ENCODE data around the gene SLC26A9.

Gene SLC26A9

GRCh38 chr1:205923651-205924459 lies 19.4 kb downstream of the SLC26A9 start:
- no peak overlapping the region for H3K27ac ChIP-seq
- TF ChIP-seq CTCF (IDR thresholded peaks at IDR 0.05) = no peak
- no peaks in the 10 kb centered on the region for H3K36me3 ChIP-seq (ENCODE audit: control insufficient read depth, insufficient read depth, low read length)
- H3K9ac ChIP-seq = no peak overlapping the region
- no peak overlapping the region for H2AFZ ChIP-seq
- H3K4me2 ChIP-seq (ENCODE audit: low read length) = no peak overlapping the region
- no peak overlapping the region for H3K4me3 ChIP-seq (ENCODE audit: low read depth, low read length)
- H3K27me3 ChIP-seq (ENCODE audit: control insufficient read depth, insufficient read depth, low read length) = no peaks in the 10 kb centered on the region
- no peaks in the 10 kb centered on the region for H3K9me3 ChIP-seq (ENCODE audit: control insufficient read depth, low read length)
- no peaks in the 10 kb centered on the region for H3K4me1 ChIP-seq
- H3K79me2 ChIP-seq = no peaks in the 10 kb centered on the region

DNA sequence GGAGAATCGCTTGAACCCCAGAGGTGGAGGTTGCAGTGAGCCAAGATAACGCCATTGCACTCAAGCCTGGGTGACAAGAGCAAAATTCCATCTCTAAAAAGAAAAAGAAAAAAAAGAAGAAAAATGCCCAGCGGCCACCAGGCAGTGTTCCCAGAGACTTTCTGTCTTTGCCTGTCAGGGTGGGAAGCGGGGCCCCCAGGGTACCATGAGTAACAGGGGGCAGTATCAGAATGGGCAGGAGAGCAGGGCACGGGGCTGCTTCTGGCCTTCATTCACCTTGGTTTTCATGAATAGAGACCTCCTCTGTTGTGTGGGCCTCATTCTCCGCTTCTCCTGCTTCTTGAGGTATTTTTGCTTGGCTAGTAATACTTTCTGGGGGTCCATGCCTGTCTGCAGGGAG lies 20.4 kb downstream of the SLC26A9 start:
- H3K36me3 ChIP-seq (ENCODE audit: control insufficient read depth, insufficient read depth, low read length) = no peaks in the 10 kb centered on the region
- TF ChIP-seq CTCF (IDR thresholded peaks at IDR 0.05) = no peak
- no peaks in the 10 kb centered on the region for H3K4me1 ChIP-seq
- no peak overlapping the region for H3K4me2 ChIP-seq (ENCODE audit: low read length)
- no peak overlapping the region for H3K9ac ChIP-seq
- H3K79me2 ChIP-seq = no peaks in the 10 kb centered on the region
- H3K9me3 ChIP-seq (ENCODE audit: control insufficient read depth, low read length) = no peaks in the 10 kb centered on the region
- H3K27ac ChIP-seq = no peak overlapping the region
- no peak overlapping the region for H2AFZ ChIP-seq
- no peaks in the 10 kb centered on the region for H3K27me3 ChIP-seq (ENCODE audit: control insufficient read depth, insufficient read depth, low read length)
- no peak overlapping the region for H3K4me3 ChIP-seq (ENCODE audit: low read depth, low read length)

GRCh38 chr1:205922314-205922713 lies 20.9 kb downstream of the SLC26A9 start:
- H3K36me3 ChIP-seq (ENCODE audit: control insufficient read depth, insufficient read depth, low read length) = no peaks in the 10 kb centered on the region
- H3K27ac ChIP-seq = no peak overlapping the region
- H2AFZ ChIP-seq = no peak overlapping the region
- no peak overlapping the region for H3K9ac ChIP-seq
- H3K27me3 ChIP-seq (ENCODE audit: control insufficient read depth, insufficient read depth, low read length) = no peaks in the 10 kb centered on the region
- no peaks in the 10 kb centered on the region for H3K9me3 ChIP-seq (ENCODE audit: control insufficient read depth, low read length)
- no peaks in the 10 kb centered on the region for H3K79me2 ChIP-seq
- no peak overlapping the region for H3K4me2 ChIP-seq (ENCODE audit: low read length)
- H3K4me3 ChIP-seq (ENCODE audit: low read depth, low read length) = no peak overlapping the region
- H3K4me1 ChIP-seq = no peaks in the 10 kb centered on the region
- TF ChIP-seq CTCF (IDR thresholded peaks at IDR 0.05) = no peak

GRCh38 chr1:205921570-205921909 lies 21.7 kb downstream of the SLC26A9 start:
- H3K4me2 ChIP-seq (ENCODE audit: low read length) = no peak overlapping the region
- no peak overlapping the region for H3K9ac ChIP-seq
- H3K27me3 ChIP-seq (ENCODE audit: control insufficient read depth, insufficient read depth, low read length) = no peaks in the 10 kb centered on the region
- TF ChIP-seq CTCF (IDR thresholded peaks at IDR 0.05) = no peak
- H3K27ac ChIP-seq = no peak overlapping the region
- H3K9me3 ChIP-seq (ENCODE audit: control insufficient read depth, low read length) = no peaks in the 10 kb centered on the region
- no peaks in the 10 kb centered on the region for H3K79me2 ChIP-seq
- H3K4me1 ChIP-seq = no peaks in the 10 kb centered on the region
- H3K4me3 ChIP-seq (ENCODE audit: low read depth, low read length) = no peak overlapping the region
- H3K36me3 ChIP-seq (ENCODE audit: control insufficient read depth, insufficient read depth, low read length) = no peaks in the 10 kb centered on the region
- no peak overlapping the region for H2AFZ ChIP-seq
